ENCODE measurements around the gene CCNJL. TPM values are rescaled to one million over a fixed set of nuclear protein-coding genes. Genes with fewer than 3 reads are reported as not detected.

Gene CCNJL
- total RNA-seq, 4 donors from 2014 or later = 0.15 to 0.18 TPM; not detected in 2

- no peaks in the 10 kb centered on the region for H3K36me3 ChIP-seq
- no peaks in the 10 kb centered on the region for H3K9me3 ChIP-seq
- in situ Hi-C loops (cut with MboI; ENCODE audit: low sequenced_read_pairs in 4 of 4) = no loop called here
- no peaks in the 10 kb centered on the region for H3K4me1 ChIP-seq
- no peak overlapping the region for H3K27ac ChIP-seq
- no peaks in the 10 kb centered on the region for H3K27me3 ChIP-seq
- H3K4me3 ChIP-seq = no peak overlapping the region
- ATAC-seq = no peak
- TF ChIP-seq CTCF (IDR thresholded peaks at IDR 0.05 in 4 of 5, conservative IDR thresholded peaks at IDR 0.05 in 1 of 5) = no peak
- no peak for TF ChIP-seq POLR2A (IDR thresholded peaks at IDR 0.05)
- intact Hi-C loops (cut with DNase I; ENCODE audit: low total_unique reads) = no loop called here
- no peak for DNase-seq
These were observed 81.5 kb downstream of the CCNJL start for GRCh38 chr5:160230686-160231527.

- in situ Hi-C loops (cut with MboI; ENCODE audit: low sequenced_read_pairs in 4 of 4) (no loop called here), intact Hi-C loops (cut with DNase I; ENCODE audit: low total_unique reads) (no loop called here)
- Histone ChIP-seq H3K27ac (no peak within 1 kb of the TSS), H3K27me3 (no peaks in the 10 kb centered on the region), H3K4me3 (no peak within 1 kb of the TSS), H3K4me1 (no peaks in the 10 kb centered on the region), H3K9me3 (no peaks in the 10 kb centered on the region), H3K36me3 (no peaks in the 10 kb centered on the region)
- no peak for ATAC-seq
- no peak for DNase-seq
- no peak for TF ChIP-seq CTCF (IDR thresholded peaks at IDR 0.05 in 4 of 5, conservative IDR thresholded peaks at IDR 0.05 in 1 of 5)
- no peak for TF ChIP-seq POLR2A (IDR thresholded peaks at IDR 0.05)
These were observed 83.1 kb downstream of the CCNJL start, which contains the start of gene FABP6 for GRCh38 chr5:160229190-160229742. FABP6 (plus strand) TSS chr5:160229506; CDS start chr5:160229558, 52 bp downstream.

DNA sequence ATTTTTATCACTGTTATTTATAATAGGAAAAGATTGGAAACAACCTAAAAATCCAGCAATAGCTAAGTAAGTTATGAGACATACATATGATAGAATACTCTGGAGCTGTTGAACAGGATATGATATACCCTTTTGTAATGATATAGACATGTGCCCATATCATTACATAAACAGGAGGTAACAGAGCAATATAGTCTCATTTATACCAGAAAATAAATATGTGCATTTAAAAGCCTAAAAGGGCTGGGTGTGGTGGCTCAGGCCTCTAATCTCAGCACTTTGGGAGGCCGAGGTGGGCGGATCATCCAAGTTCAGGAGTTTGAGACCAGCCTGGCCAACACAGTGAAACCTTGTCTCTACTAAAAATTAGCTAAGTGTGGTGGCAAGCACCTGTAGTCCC, 85.4 kb downstream of the CCNJL start:
- H3K27ac ChIP-seq = no peak overlapping the region
- intact Hi-C loops (cut with DNase I; ENCODE audit: low total_unique reads) = no loop called here
- DNase-seq = no peak
- no peaks in the 10 kb centered on the region for H3K36me3 ChIP-seq
- H3K27me3 ChIP-seq = no peaks in the 10 kb centered on the region
- no peaks in the 10 kb centered on the region for H3K4me1 ChIP-seq
- no peak overlapping the region for H3K4me3 ChIP-seq
- no peak for ATAC-seq
- TF ChIP-seq POLR2A (IDR thresholded peaks at IDR 0.05) = no peak
- TF ChIP-seq CTCF (IDR thresholded peaks at IDR 0.05 in 4 of 5, conservative IDR thresholded peaks at IDR 0.05 in 1 of 5) = no peak
- no peaks in the 10 kb centered on the region for H3K9me3 ChIP-seq
- in situ Hi-C loops (cut with MboI; ENCODE audit: low sequenced_read_pairs in 4 of 4) = no loop called here

DNA sequence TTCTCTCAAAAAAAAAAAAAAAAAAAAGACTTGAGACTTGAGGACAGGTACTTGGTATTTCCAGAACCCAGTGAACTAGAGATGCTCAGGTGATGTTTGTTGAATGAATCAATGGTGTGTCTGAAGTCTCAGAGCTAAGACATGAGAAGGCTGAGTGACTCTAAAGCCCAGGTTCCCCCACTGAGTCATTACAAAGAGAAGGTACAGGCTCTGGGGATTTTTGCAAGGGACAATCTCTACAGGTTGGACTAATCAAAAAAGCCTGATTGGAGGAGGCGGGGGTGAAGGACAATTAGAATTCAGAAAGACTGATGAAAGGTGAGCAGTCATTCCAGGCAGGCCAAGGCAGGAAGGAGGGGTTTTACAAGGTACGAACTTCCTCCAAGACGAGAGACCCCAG, 91.3 kb downstream of the CCNJL start:
- no peak overlapping the region for H3K4me3 ChIP-seq
- H3K4me1 ChIP-seq = no peaks in the 10 kb centered on the region
- H3K9me3 ChIP-seq = no peaks in the 10 kb centered on the region
- TF ChIP-seq POLR2A (IDR thresholded peaks at IDR 0.05) (no peak), CTCF (IDR thresholded peaks at IDR 0.05 in 4 of 5, conservative IDR thresholded peaks at IDR 0.05 in 1 of 5) (no peak)
- in situ Hi-C loops (cut with MboI; ENCODE audit: low sequenced_read_pairs in 4 of 4) = no loop called here
- ATAC-seq (no peak), DNase-seq (no peak)
- H3K36me3 ChIP-seq = no peaks in the 10 kb centered on the region
- H3K27me3 ChIP-seq = no peaks in the 10 kb centered on the region
- no peak overlapping the region for H3K27ac ChIP-seq
- intact Hi-C loops (cut with DNase I; ENCODE audit: low total_unique reads) = no loop called here
